Adrenal gland (tissue), 12 donors: ENCODE measurements around the gene MAPK11. TPM values are rescaled to one million over a fixed set of nuclear protein-coding genes. Genes with fewer than 3 reads are reported as not detected.

Source experiments
- DNase-seq, 7 donors: peaks; one replicate each; pipeline ENCODE4 v3.0.0-alpha.2; 2019 to 2020
- H3K27ac ChIP-seq, 5 donors: fragments of 200-600 bp; sonication (generic) in 4 of 5; 1 replicate in 3 of 5; 2 replicates in 2 of 5; pipeline versions ENCODE4 v1.5.1 to v1.8.0; 2016 to 2020; ENCODE audit warnings: mild to moderate bottlenecking in 1 of 5
- H3K27me3 ChIP-seq: fragments of 200-600 bp; 2 replicates; pipeline ENCODE4 v1.8.0; 2021
- H3K36me3 ChIP-seq, 2 donors: fragments of 200-600 bp; replicated peaks in 1 of 2; 1 replicate in 1 of 2; 2 replicates in 1 of 2; pipeline versions ENCODE4 v1.5.1 to v1.8.0; 2018 to 2022
- H3K4me1 ChIP-seq, 2 donors: fragments of 200-600 bp; replicated peaks in 1 of 2; 1 replicate in 1 of 2; 2 replicates in 1 of 2; pipeline versions ENCODE4 v1.5.1 to v1.8.0; 2018 to 2021
- H3K4me3 ChIP-seq, 4 donors: fragments of 200-600 bp; sonication (generic) in 3 of 4; one replicate each; pipeline ENCODE4 v1.5.1; 2016 to 2018
- H3K9me3 ChIP-seq, 3 donors: fragments of 200-600 bp; sonication (generic) in 1 of 3; replicated peaks in 1 of 3; 1 replicate in 2 of 3; 2 replicates in 1 of 3; pipeline versions ENCODE4 v1.5.1 to v1.8.0; 2016 to 2021
- CTCF ChIP-seq, 6 experiments: fragments of 450-650 bp in 4 of 6; fragments of 200-600 bp in 2 of 6; sonication (generic) in 1 of 6; IDR thresholded peaks; 1 replicate in 5 of 6; 2 replicates in 1 of 6; pipeline versions ENCODE4 v1.5.1 to v1.8.0; 2016 to 2021; ENCODE audit warnings: antibody characterized with exemption in 6 of 6, mild to moderate bottlenecking in 2 of 6, moderate library complexity in 1 of 6
- POLR2A ChIP-seq, 2 donors: fragments of 450-650 bp; IDR thresholded peaks; one replicate each; pipeline ENCODE4 v1.6.1; 2017; ENCODE audit warnings: antibody characterized with exemption in 2 of 2, mild to moderate bottlenecking in 2 of 2, moderate library complexity in 1 of 2
- WGBS, 4 donors: extraction: QIAGEN DNeasy Blood & Tissue Kit in 2 of 4; methylation state at CpG; one replicate each; pipeline versions ENCODE4 v1.1.5 to v1.1.7; 2013 to 2017; 5-methylcytosine and 5-hydroxymethylcytosine counted together
- intact Hi-C, 2 donors: fragments of 100-400 bp; cut with DNase I; formaldehyde crosslinking; loops; one replicate each; pipeline versions ENCODE4 v1.14.1 to v1.15.0; 2022 to 2023
- polyA plus RNA-seq, 3 donors: library from polyadenylated mRNA; stranded (reverse); fragments of 200-250 nt in 2 of 3; fragments of 350-450 nt in 1 of 3; fragmentation: Illumina TruSeq in 1 of 3; extraction: RNeasy Lipid Tissue Mini Kit (QIAGEN cat#74804) in 1 of 3; gene quantifications; one replicate each; pipeline ENCODE4 v1.2.3, GENCODE V29; 2013 to 2014
- total RNA-seq, 9 donors: library from RNA; depleted of rRNA in 4 of 9; stranded (reverse); fragments of >200 nt in 4 of 9; fragments of 120-200 nt in 1 of 9; fragmentation: NEBNext Ultra II Directional in 1 of 9; extraction: Animal tissue kit (Norgen Biotek cat#: 25700) in 1 of 9; gene quantifications; one replicate each; pipeline versions ENCODE4 v1.1.0 to v1.2.4, GENCODE V29; 2013 to 2023
- donor health status: healthy with polysubstance abuse.
- donor health status: Bipolar disorder and iron deficiency.
- donor health status: DM: yes; HTN: yes; CAD: no.
- donor health status: DM: no; HTN: no; CAD: no.
- donor health status: DM: no; HTN: no; CAD: no.
- donor health status: DM: yes; HTN: yes; CAD: no.

Gene MAPK11
- total and polyA plus RNA-seq, 12 donors = 2.0 to 29.5 (median 6.7) TPM

- Histone ChIP-seq H3K4me3 (peak overlapping the region; percentile 63 to 95 (median 93)), H3K27me3 (no peaks in the 10 kb centered on the region), H3K36me3 (peaks cover 0 to 9% of the 10 kb centered on the region in 2 donors), H3K9me3 (no peaks in the 10 kb centered on the region), H3K4me1 (peaks cover 42 to 52% of the 10 kb centered on the region in 2 donors), H3K27ac (peak overlapping the region; percentile 80 to 96 (median 89))
- TF ChIP-seq POLR2A (IDR thresholded peaks at IDR 0.05) (peak in 1 of 2 donors; percentile 5), CTCF (IDR thresholded peaks at IDR 0.05) (no peak)
- WGBS, 4 donors = 9 to 17% (median 13%) methylated on average over 36 to 53 of the region's 53 CpGs; no CpG with 5 or more reads in 1 of the 4 donors
- peak in 1 of 7 donors; percentile 32 for DNase-seq
- intact Hi-C loops = no loop called here
Observed at GRCh38 chr22:50245214-50246072, 24.7 kb downstream of the MAPK11 start.

GRCh38 chr22:50244420-50245213 lies 25.6 kb downstream of the MAPK11 start, which contains the start of gene TUBGCP6:
Gene TUBGCP6, minus strand, starts transcription at chr22:50245023. Its CDS starts 564 bp downstream, at chr22:50244459.
- Histone ChIP-seq H3K9me3 (no peaks in the 10 kb centered on the region), H3K36me3 (peaks cover 0 to 16% of the 10 kb centered on the region in 2 donors), H3K27me3 (no peaks in the 10 kb centered on the region), H3K27ac (peak within 1 kb of the TSS; percentile 80 to 96 (median 89)), H3K4me3 (peak within 1 kb of the TSS; percentile 63 to 95 (median 93)), H3K4me1 (peaks cover 35 to 44% of the 10 kb centered on the region in 2 donors)
- 0 to 1% (median 0%) methylated on average over 16 to 76 of the region's 76 CpGs for WGBS, 4 donors
- intact Hi-C loops = no loop called here
- DNase-seq = peak; percentile 91 to 98 (median 95)
- TF ChIP-seq POLR2A (IDR thresholded peaks at IDR 0.05) (peak; percentile 70 to 77), CTCF (IDR thresholded peaks at IDR 0.05) (peak; percentile 6 to 64 (median 44))

DNA sequence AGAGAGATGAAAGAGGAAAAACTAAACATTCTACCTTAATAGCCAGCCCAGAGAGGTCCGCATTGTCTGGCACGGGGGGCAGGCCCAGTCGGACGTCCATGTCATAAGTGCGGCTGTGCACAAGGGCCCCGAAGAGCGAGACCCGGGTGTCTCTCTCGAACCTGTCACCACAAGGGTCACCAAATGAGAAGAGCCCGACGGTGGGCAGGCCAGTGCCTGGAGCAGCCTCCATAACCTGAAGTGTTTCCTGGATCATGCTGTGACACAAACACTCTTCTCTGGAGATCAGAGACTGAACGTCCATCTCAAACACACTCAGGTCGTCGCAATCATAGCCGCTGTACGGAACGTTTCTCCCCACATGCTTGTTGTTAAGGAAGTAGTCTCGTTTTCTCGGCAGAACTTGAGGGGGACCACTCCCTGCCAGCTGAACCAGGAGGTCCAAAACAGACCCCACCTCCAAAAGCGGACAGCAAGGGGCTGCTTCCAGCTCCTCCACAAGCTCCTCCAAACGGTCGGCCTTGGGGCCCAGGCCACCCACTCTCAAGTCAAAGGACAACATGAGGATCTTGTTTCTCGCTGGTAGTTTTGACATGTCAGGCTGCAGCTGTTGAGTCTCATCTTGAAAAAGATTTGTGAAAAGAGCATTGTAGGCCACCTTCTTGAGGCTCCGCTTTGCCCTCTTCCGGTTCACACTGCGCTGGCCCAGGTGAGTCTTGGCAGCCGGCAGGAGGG lies 26.3 kb downstream of the MAPK11 start:
- TF ChIP-seq POLR2A (IDR thresholded peaks at IDR 0.05) (no peak), CTCF (IDR thresholded peaks at IDR 0.05) (no peak)
- peak overlapping the region in 4 of 5 donors; percentile 87 to 96 (median 92) for H3K27ac ChIP-seq
- 12 to 20% (median 17%) methylated on average over 25 to 27 of the region's 27 CpGs for WGBS, 4 donors
- no peak for DNase-seq
- peak overlapping the region; percentile 63 to 95 (median 93) for H3K4me3 ChIP-seq
- peaks cover 35 to 44% of the 10 kb centered on the region in 2 donors for H3K4me1 ChIP-seq
- no peaks in the 10 kb centered on the region for H3K27me3 ChIP-seq
- no peaks in the 10 kb centered on the region for H3K9me3 ChIP-seq
- peaks cover 0 to 16% of the 10 kb centered on the region in 2 donors for H3K36me3 ChIP-seq
- intact Hi-C loops = no loop called here
